Endothelial cell of hepatic sinusoid (primary cell): Measurements from ENCODE around the gene SHISA2.
"Not testable (repeated sequence)": the region's sequence is repeated elsewhere in the genome, so short reads cannot be mapped to it uniquely, and the experiment has no call there.

Experiments used
- in situ Hi-C: cut with HindIII; loops from 2 replicates; pipeline ENCODE4 v1.10.0; 2017; ENCODE audit warnings: low sequenced_read_pairs

SHISA2 gene

GRCh38 chr13:26051657-26052311 lies at the start of gene SHISA2:
SHISA2 (minus strand) TSS chr13:26052016; CDS start chr13:26050975, 1,041 bp downstream.
- in situ Hi-C loops: no loop called here

- in situ Hi-C loops: no loop called here
These were observed 44.2 kb upstream of the SHISA2 start for GRCh38 chr13:26095846-26096610.

GRCh38 chr13:26095338-26095737 lies 43.5 kb upstream of the SHISA2 start:
- in situ Hi-C loops: no loop called here

- in situ Hi-C loops: not testable (repeated sequence)
These were observed 25.0 kb upstream of the SHISA2 start for GRCh38 chr13:26076821-26077220.

GRCh38 chr13:26075498-26075897 lies 23.7 kb upstream of the SHISA2 start:
- in situ Hi-C loops: no loop called here

- in situ Hi-C loops: no loop called here
These were observed 22.9 kb upstream of the SHISA2 start for GRCh38 chr13:26074706-26075105.

- in situ Hi-C loops: not testable (repeated sequence)
These were observed 20.5 kb upstream of the SHISA2 start for GRCh38 chr13:26072335-26072734.

GRCh38 chr13:26071691-26072090 lies 19.9 kb upstream of the SHISA2 start:
- in situ Hi-C loops: no loop called here

- in situ Hi-C loops: not testable (repeated sequence)
These were observed 17.8 kb upstream of the SHISA2 start for GRCh38 chr13:26069642-26070041.

- in situ Hi-C loops: not testable (repeated sequence)
These were observed 16.6 kb upstream of the SHISA2 start for GRCh38 chr13:26068372-26068771.

GRCh38 chr13:26067601-26068000 lies 15.8 kb upstream of the SHISA2 start:
- in situ Hi-C loops: no loop called here

- in situ Hi-C loops: not testable (repeated sequence)
These were observed 14.7 kb upstream of the SHISA2 start for GRCh38 chr13:26066492-26066891.

GRCh38 chr13:26062853-26063444 lies 11.1 kb upstream of the SHISA2 start:
- in situ Hi-C loops: no loop called here

GRCh38 chr13:26061947-26062346 lies 10.1 kb upstream of the SHISA2 start:
- in situ Hi-C loops: no loop called here

GRCh38 chr13:26061256-26061655 lies 9.4 kb upstream of the SHISA2 start:
- in situ Hi-C loops: no loop called here

GRCh38 chr13:26060357-26060756 lies 8.5 kb upstream of the SHISA2 start:
- in situ Hi-C loops: no loop called here

GRCh38 chr13:26058704-26059103 lies 6.9 kb upstream of the SHISA2 start:
- in situ Hi-C loops: no loop called here

GRCh38 chr13:26054896-26055295 lies 3.1 kb upstream of the SHISA2 start:
- in situ Hi-C loops: no loop called here

- in situ Hi-C loops: no loop called here
These were observed 1.7 kb upstream of the SHISA2 start for GRCh38 chr13:26053418-26053980.

- in situ Hi-C loops: no loop called here
These were observed 521 bp upstream of the SHISA2 start for GRCh38 chr13:26052337-26052736.

- in situ Hi-C loops: no loop called here
These were observed 572 bp downstream of the SHISA2 start for GRCh38 chr13:26051231-26051656.
